NCI-H1436 treated with DMSO at 0.1 percent for 48 hours (cell line): ENCODE measurements around the gene SESN1.

ENCODE experiments used
- DNase-seq: peaks from one replicate; lab custom pipeline; 2025; lab: John Stamatoyannopoulos, UW

The SESN1 gene

GRCh38 chr6:108959972-108960582 lies 134.6 kb downstream of the SESN1 start:
- no peak for DNase-seq

- DNase-seq, result no peak
These were observed 135.5 kb downstream of the SESN1 start for GRCh38 chr6:108958900-108959770.

- no peak for DNase-seq
These were observed 137.4 kb downstream of the SESN1 start for GRCh38 chr6:108957221-108957620.

GRCh38 chr6:108955329-108955949 lies 139.2 kb downstream of the SESN1 start:
- DNase-seq, result no peak

GRCh38 chr6:108953681-108954080 lies 141.0 kb downstream of the SESN1 start:
- no peak for DNase-seq

GRCh38 chr6:108952776-108953486 lies 141.7 kb downstream of the SESN1 start:
- no peak for DNase-seq

- DNase-seq, result no peak
These were observed 143.2 kb downstream of the SESN1 start for GRCh38 chr6:108951351-108951953.

GRCh38 chr6:108948181-108948661 lies 146.4 kb downstream of the SESN1 start:
- no peak for DNase-seq

GRCh38 chr6:108947114-108947854 lies 147.4 kb downstream of the SESN1 start:
- DNase-seq, result no peak

GRCh38 chr6:108946695-108947094 lies 148.0 kb downstream of the SESN1 start:
- no peak for DNase-seq

GRCh38 chr6:108945681-108946159 lies 148.9 kb downstream of the SESN1 start:
- no peak for DNase-seq

- DNase-seq, result no peak
These were observed 149.7 kb downstream of the SESN1 start for GRCh38 chr6:108944707-108945680.

GRCh38 chr6:108944071-108944470 lies 150.6 kb downstream of the SESN1 start:
- DNase-seq, result no peak

- DNase-seq, result no peak
These were observed 151.8 kb downstream of the SESN1 start for GRCh38 chr6:108942556-108943492.

GRCh38 chr6:108941859-108942258 lies 152.8 kb downstream of the SESN1 start:
- DNase-seq, result no peak

- DNase-seq, result no peak
These were observed 153.4 kb downstream of the SESN1 start for GRCh38 chr6:108941281-108941680.

- DNase-seq, result no peak
These were observed 153.9 kb downstream of the SESN1 start for GRCh38 chr6:108940741-108941140.

GRCh38 chr6:108937170-108937569 lies 157.5 kb downstream of the SESN1 start:
- no peak for DNase-seq
